Liver (tissue), 9 donors: ENCODE data around the gene B9D2. TPM values are rescaled to one million over a fixed set of nuclear protein-coding genes. Genes with fewer than 3 reads are reported as not detected.

ENCODE experiments used
- DNase-seq: peaks from one replicate; pipeline ENCODE4 v3.0.0-alpha.2; 2017; ENCODE audit warnings: low spot score
- H3K27ac ChIP-seq, 2 donors: one replicate each; pipeline ENCODE4 v1.7.0; 2013; ENCODE audit warnings: inconsistent platforms in 2 of 2, low read length in 2 of 2, control low read depth in 1 of 2, low read depth in 1 of 2, mild to moderate bottlenecking in 1 of 2
- H3K27me3 ChIP-seq, 4 donors: one replicate each; pipeline versions ENCODE4 v1.6.1 to v1.7.0; 2013; ENCODE audit warnings: low read length in 3 of 4, inconsistent platforms in 1 of 4, mild to moderate bottlenecking in 1 of 4, moderate library complexity in 1 of 4; ENCODE audit not compliant: control insufficient read depth in 4 of 4, insufficient read depth in 4 of 4
- H3K36me3 ChIP-seq, 4 donors: one replicate each; pipeline versions ENCODE4 v1.6.1 to v1.7.0; 2013; ENCODE audit warnings: low read length in 3 of 4, mild to moderate bottlenecking in 3 of 4, low read depth in 1 of 4, moderate library complexity in 1 of 4; ENCODE audit not compliant: control insufficient read depth in 4 of 4, insufficient read depth in 3 of 4
- H3K4me1 ChIP-seq, 4 donors: one replicate each; pipeline versions ENCODE4 v1.6.1 to v1.7.0; 2013; ENCODE audit warnings: low read length in 3 of 4, mild to moderate bottlenecking in 3 of 4, moderate library complexity in 1 of 4; ENCODE audit not compliant: control insufficient read depth in 4 of 4, insufficient read depth in 4 of 4
- H3K4me3 ChIP-seq, 3 donors: one replicate each; pipeline versions ENCODE4 v1.6.1 to v1.7.0; 2013; ENCODE audit warnings: low read length in 3 of 3, control low read depth in 1 of 3, low read depth in 1 of 3, mild to moderate bottlenecking in 1 of 3
- H3K9ac ChIP-seq, 2 donors: one replicate each; pipeline ENCODE4 v1.7.0; 2013; ENCODE audit warnings: low read length in 2 of 2, mild to moderate bottlenecking in 2 of 2, moderate library complexity in 2 of 2, control low read depth in 1 of 2, low read depth in 1 of 2
- H3K9me3 ChIP-seq, 4 donors: one replicate each; pipeline versions ENCODE4 v1.6.1 to v1.7.0; 2013; ENCODE audit warnings: low read length in 3 of 4; ENCODE audit not compliant: control insufficient read depth in 4 of 4
- ATF3 ChIP-seq: IDR thresholded peaks from 2 replicates; pipeline ENCODE4 v1.6.1; 2016; ENCODE audit warnings: antibody characterized with exemption
- CTCF ChIP-seq: fragments of 150-350 bp; IDR thresholded peaks from 2 replicates; pipeline ENCODE4 v1.5.1; 2017; ENCODE audit warnings: improper control_type of control experiment, low read depth, low read length; ENCODE audit not compliant: missing input control
- EGR1 ChIP-seq, 2 donors: IDR thresholded peaks; 2 replicates each; pipeline ENCODE4 v1.6.1; 2016 to 2018; ENCODE audit warnings: antibody characterized with exemption in 2 of 2, low read depth in 2 of 2
- FOXA1 ChIP-seq: IDR thresholded peaks from 2 replicates; pipeline ENCODE4 v1.6.1; 2016; ENCODE audit warnings: antibody characterized with exemption
- GABPA ChIP-seq, 2 donors: IDR thresholded peaks in 1 of 2; conservative IDR thresholded peaks in 1 of 2; 2 replicates each; pipeline ENCODE4 v1.6.1; 2016; ENCODE audit warnings: antibody characterized with exemption in 2 of 2, mild to moderate bottlenecking in 1 of 2, moderate library complexity in 1 of 2
- HNF4A ChIP-seq, 2 donors: conservative IDR thresholded peaks; 2 replicates each; pipeline ENCODE4 v1.6.1; 2016; ENCODE audit warnings: antibody characterized with exemption in 2 of 2, mild to moderate bottlenecking in 2 of 2
- HNF4G ChIP-seq: IDR thresholded peaks from 2 replicates; pipeline ENCODE4 v1.6.1; 2016; ENCODE audit warnings: antibody characterized with exemption
- JUND ChIP-seq, 2 donors: IDR thresholded peaks; 2 replicates each; pipeline ENCODE4 v1.6.1; 2016; ENCODE audit warnings: antibody characterized with exemption in 2 of 2
- MAX ChIP-seq: IDR thresholded peaks from 2 replicates; pipeline ENCODE4 v1.6.1; 2016; ENCODE audit warnings: antibody characterized with exemption
- NR2F2 ChIP-seq: IDR thresholded peaks from 2 replicates; pipeline ENCODE4 v1.6.1; 2016; ENCODE audit warnings: antibody characterized with exemption
- RAD21 ChIP-seq, 2 donors: IDR thresholded peaks; 2 replicates each; pipeline ENCODE4 v1.6.1; 2016; ENCODE audit warnings: antibody characterized with exemption in 2 of 2, mild to moderate bottlenecking in 2 of 2
- REST ChIP-seq: IDR thresholded peaks from 2 replicates; pipeline ENCODE4 v1.6.1; 2016; ENCODE audit warnings: antibody characterized with exemption, mild to moderate bottlenecking
- RXRA ChIP-seq, 2 donors: IDR thresholded peaks; 2 replicates each; pipeline ENCODE4 v1.6.1; 2017 to 2018; ENCODE audit warnings: antibody characterized with exemption in 2 of 2, mild to moderate bottlenecking in 1 of 2
- SP1 ChIP-seq: IDR thresholded peaks from 2 replicates; pipeline ENCODE4 v1.6.1; 2018; ENCODE audit warnings: antibody characterized with exemption, mild to moderate bottlenecking
- TAF1 ChIP-seq: conservative IDR thresholded peaks from 2 replicates; pipeline ENCODE4 v1.6.1; 2016; ENCODE audit warnings: antibody characterized with exemption, mild to moderate bottlenecking
- YY1 ChIP-seq: IDR thresholded peaks from 2 replicates; pipeline ENCODE4 v1.6.1; 2016; ENCODE audit warnings: antibody characterized with exemption, mild to moderate bottlenecking
- ZBTB33 ChIP-seq: IDR thresholded peaks from 2 replicates; pipeline ENCODE4 v1.6.1; 2016; ENCODE audit warnings: antibody characterized with exemption
- WGBS: extraction: QIAGEN DNeasy Blood & Tissue Kit; methylation state at CpG from one replicate; pipeline ENCODE4 v1.1.7; 2013; 5-methylcytosine and 5-hydroxymethylcytosine counted together
- polyA plus RNA-seq, 2 donors: library from polyadenylated mRNA; stranded (reverse) in 1 of 2; unstranded in 1 of 2; fragments of 200-250 nt in 1 of 2; fragments of >200 nt in 1 of 2; fragmentation: Nextera tagmentation in 1 of 2; extraction: Ambion mirVana in 1 of 2; gene quantifications; one replicate each; pipeline versions ENCODE4 v1.2.1 to v1.2.3, GENCODE V29; 2013 to 2015
- total RNA-seq, 2 donors: library from RNA; depleted of rRNA; stranded (reverse); fragments of >200 nt; gene quantifications; one replicate each; pipeline ENCODE4 v1.2.3, GENCODE V29; 2014
- donor health status: healthy.
- donor health status: healthy.
- donor health status: healthy.
- donor health status: healthy.
- donor health status: healthy.

B9D2 gene
- total and polyA plus RNA-seq, 4 donors = 2.4 to 3.7 (median 3.0) TPM

- Histone ChIP-seq H3K36me3 (peaks cover 0 to 20% (median 7%) of the 10 kb centered on the region in 4 donors), H3K4me1 (peaks cover 0 to 35% (median 25%) of the 10 kb centered on the region in 4 donors), H3K27me3 (no peaks in the 10 kb centered on the region), H3K4me3 (no peak overlapping the region), H3K9ac (no peak overlapping the region), H3K27ac (no peak overlapping the region), H3K9me3 (no peaks in the 10 kb centered on the region)
- DNase-seq = no peak
- TF ChIP-seq REST = no peak
- TF ChIP-seq HNF4G = no peak
- TF ChIP-seq NR2F2 = no peak
- no peak for TF ChIP-seq SP1
- no peak for TF ChIP-seq GABPA (IDR thresholded peaks at IDR 0.05 in 1 of 2, conservative IDR thresholded peaks at IDR 0.05 in 1 of 2)
- TF ChIP-seq MAX = no peak
- TF ChIP-seq TAF1 = no peak
- no peak for TF ChIP-seq RXRA (IDR thresholded peaks at IDR 0.05)
- no peak for TF ChIP-seq FOXA1
- TF ChIP-seq ATF3 = no peak
- TF ChIP-seq EGR1 (IDR thresholded peaks at IDR 0.05; ENCODE audit: low read depth in 2 of 2) = no peak
- no peak for TF ChIP-seq JUND (IDR thresholded peaks at IDR 0.05)
- TF ChIP-seq RAD21 (IDR thresholded peaks at IDR 0.05) = no peak
- TF ChIP-seq CTCF = no peak
- no peak for TF ChIP-seq HNF4A (conservative IDR thresholded peaks at IDR 0.05)
- TF ChIP-seq ZBTB33 = no peak
- TF ChIP-seq YY1 = no peak
- 91% methylated on average over 8 of the region's 8 CpGs for WGBS
These were observed 52.3 kb downstream of the B9D2 start for GRCh38 chr19:41311613-41312012.

DNA sequence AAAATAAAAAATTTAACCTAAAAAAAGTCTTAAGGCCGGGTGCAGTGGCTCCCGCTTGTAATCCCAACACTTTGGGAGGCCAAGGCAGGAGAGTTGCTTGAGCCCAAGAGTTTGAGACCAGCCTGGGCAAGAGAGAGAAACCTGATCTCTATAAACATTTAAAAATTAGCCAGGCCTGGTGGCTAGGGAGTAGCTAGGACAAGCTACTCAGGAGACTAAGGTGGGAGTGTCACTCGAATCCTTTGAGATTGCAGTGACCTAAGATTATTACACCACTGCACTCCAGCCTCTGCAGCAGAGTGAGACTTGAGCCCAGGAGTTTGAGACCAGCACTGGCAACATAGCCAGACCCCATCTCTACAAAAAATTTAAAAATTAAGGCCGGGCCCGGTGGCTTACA is 52.9 kb downstream of the B9D2 start:
- Histone ChIP-seq H3K9me3 (no peaks in the 10 kb centered on the region), H3K9ac (peak overlapping the region; percentile 67 to 97), H3K4me1 (peaks cover 0 to 35% (median 25%) of the 10 kb centered on the region in 4 donors), H3K27ac (no peak overlapping the region), H3K27me3 (no peaks in the 10 kb centered on the region), H3K36me3 (peaks cover 2 to 20% (median 7%) of the 10 kb centered on the region in 4 donors), H3K4me3 (peak overlapping the region; percentile 80 to 100 (median 93))
- 67% methylated on average over 5 of the region's 5 CpGs for WGBS
- no peak for TF ChIP-seq JUND (IDR thresholded peaks at IDR 0.05)
- TF ChIP-seq ATF3 = no peak
- TF ChIP-seq EGR1 (IDR thresholded peaks at IDR 0.05; ENCODE audit: low read depth in 2 of 2) = no peak
- TF ChIP-seq MAX = no peak
- TF ChIP-seq TAF1 = no peak
- no peak for TF ChIP-seq REST
- no peak for TF ChIP-seq HNF4G
- no peak for TF ChIP-seq HNF4A (conservative IDR thresholded peaks at IDR 0.05)
- no peak for DNase-seq
